ENCODE measurements around the gene ABCA12.

ABCA12 gene

DNA sequence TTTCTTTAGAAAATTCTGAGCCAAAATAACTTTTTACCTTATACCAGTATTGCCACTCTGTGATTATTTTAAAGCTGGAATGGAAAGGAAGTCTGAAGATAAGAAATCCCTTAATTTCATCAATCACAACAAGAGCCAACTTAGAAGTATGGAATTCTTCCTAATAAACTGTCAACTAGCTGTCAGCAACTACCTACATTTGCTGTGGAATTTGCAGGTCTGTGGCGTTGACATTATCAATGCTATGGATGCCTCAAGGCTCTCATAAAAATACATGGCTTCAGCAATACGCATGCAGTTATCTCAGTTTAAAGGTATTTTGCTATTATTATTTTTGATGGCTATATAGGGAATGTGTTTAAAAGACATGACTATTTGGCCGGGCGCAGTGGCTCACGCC, 108.5 kb downstream of the ABCA12 start:
- DNase-seq, result no peak

DNA sequence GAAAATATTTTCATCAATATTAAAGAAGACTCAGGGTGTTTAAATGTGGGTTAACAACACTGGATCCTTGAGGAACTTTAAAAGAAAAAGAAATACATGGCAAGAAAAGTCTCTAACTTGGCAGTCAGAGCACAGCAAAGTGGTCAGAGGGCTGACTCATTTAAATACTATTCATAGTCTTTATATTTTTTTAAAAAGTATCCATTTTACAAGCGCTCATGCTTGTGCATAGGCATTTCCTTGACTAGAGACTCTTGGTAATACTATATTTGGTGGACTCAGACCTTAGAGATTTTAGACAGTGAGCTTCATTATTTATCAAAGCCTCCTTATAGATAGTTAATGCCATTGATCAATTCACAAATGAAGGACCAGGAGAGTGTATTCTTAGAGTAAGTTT, 110.2 kb downstream of the ABCA12 start:
- no peak for DNase-seq

DNA sequence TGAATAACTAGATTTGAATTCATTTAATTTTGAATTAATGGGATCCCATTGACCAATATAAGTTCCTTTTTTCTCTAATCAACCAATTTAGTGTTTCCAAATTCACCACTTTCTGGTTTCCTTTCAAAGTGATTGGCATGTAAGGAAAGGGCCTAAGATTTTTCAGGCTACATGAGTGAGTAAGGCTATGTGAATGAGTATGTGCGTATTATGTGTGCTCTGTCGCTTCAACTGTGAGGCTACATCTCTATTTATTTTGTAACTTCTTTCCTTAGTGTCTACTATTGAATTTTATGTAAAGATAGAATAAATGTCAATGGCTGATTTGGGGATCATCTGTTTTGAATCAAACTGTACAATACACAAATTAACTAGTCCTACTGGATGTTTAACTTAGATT, 110.6 kb downstream of the ABCA12 start:
- no peak for DNase-seq

GRCh38 chr2:215022910-215023309, 115.5 kb downstream of the ABCA12 start:
- DNase-seq, result no peak

DNA sequence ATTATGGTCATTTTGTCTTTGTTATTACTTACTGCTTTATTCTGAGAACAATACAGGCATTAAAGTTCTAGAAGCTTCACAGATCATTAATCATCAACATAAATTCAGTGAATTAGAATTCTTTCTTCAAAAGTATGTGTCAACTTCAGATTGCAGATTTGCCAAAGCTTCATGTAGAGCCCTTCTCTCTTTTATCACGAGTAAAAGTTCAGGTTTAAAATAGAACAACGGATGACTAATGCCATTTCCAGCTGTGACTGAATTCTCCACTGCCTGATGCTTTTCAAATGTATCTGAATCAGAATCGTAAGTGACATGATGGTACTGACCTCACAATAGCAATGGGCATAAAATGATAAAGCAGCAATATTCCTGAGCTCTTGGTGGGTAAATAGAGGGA, 116.0 kb downstream of the ABCA12 start:
- DNase-seq, result no peak

GRCh38 chr2:215020283-215020682, 118.1 kb downstream of the ABCA12 start:
- no peak for DNase-seq

DNA sequence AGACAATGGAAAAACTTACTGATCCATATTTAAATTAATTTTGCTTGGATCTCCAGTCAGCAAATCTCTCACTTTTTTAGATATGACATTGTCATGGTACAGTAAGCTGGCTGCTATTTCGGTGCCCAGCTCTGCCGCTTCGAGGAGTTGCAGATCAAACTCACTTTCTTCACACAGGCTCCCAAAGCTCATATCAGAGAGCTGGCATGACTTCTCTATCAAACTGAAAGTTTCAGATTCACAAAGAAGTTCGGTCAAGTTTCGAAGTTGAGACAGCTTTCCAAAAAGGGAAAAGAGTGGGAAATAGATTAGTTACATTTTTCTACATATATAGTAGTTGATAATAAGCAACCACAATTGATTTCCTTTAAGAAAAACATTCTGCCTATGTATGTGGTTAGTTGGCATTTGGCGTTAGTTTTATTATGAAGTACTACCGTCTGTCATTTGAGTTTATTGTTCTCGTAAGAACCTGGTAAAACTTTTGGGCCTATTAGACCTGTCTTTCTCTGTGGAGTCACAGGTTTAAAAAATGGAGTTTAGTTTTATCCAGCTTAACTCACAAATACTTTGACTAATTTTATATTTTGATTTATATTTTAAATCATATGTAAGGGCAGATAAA, 118.8 kb downstream of the ABCA12 start:
- DNase-seq, result no peak

- DNase-seq, result no peak
Observed at GRCh38 chr2:215019085-215019484, 119.3 kb downstream of the ABCA12 start.

DNA sequence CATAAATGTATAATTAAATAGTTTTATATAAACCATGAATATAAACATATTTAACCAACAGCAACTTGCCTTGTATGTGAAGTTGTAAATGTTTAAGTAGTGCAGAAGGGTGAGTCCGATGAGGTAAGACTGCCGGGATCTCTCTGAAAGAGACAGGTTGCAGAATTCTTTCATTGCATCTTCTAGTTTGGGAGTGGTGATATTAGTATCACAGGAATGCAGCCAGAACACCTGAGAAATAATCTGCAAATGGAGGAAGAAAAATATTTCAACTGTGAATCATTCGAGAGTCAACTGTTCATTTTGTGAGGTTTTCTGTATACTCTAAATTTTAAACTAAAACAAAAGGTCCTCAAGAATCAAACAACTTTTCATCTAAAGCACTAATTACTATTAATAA, 123.0 kb downstream of the ABCA12 start:
- no peak for DNase-seq

- DNase-seq, result no peak
Observed at GRCh38 chr2:215010390-215010789, 128.0 kb downstream of the ABCA12 start.

- DNase-seq, result no peak
Observed at GRCh38 chr2:215003001-215003400, 135.4 kb downstream of the ABCA12 start.

DNA sequence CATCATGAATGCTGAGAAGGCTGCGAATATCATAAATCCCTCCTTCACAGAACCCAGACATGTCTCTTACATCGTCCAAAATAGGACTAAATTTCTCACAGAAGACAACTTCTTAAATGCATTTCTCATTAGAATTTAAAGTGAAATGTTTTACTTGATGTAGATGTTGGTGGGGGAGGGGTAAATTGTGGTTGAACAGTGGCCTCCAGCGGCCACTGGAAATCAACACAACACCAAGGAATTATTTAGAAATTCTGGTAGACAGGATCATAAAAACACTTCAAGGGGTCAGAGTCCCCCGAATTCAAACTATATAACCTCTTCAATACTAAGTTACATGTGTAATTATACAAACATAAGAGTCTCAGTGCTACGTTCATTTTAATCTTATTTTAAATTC, 135.9 kb downstream of the ABCA12 start:
- DNase-seq, result no peak

- no peak for DNase-seq
Observed at GRCh38 chr2:215000721-215001120, 137.7 kb downstream of the ABCA12 start.

GRCh38 chr2:214995926-214996670, 142.3 kb downstream of the ABCA12 start:
- DNase-seq, result no peak

- no peak for DNase-seq
Observed at GRCh38 chr2:214995409-214995808, 143.0 kb downstream of the ABCA12 start.

- no peak for DNase-seq
Observed at GRCh38 chr2:214992911-214993310, 145.5 kb downstream of the ABCA12 start.

- no peak for DNase-seq
Observed at GRCh38 chr2:214989187-214989586, 149.2 kb downstream of the ABCA12 start.

DNA sequence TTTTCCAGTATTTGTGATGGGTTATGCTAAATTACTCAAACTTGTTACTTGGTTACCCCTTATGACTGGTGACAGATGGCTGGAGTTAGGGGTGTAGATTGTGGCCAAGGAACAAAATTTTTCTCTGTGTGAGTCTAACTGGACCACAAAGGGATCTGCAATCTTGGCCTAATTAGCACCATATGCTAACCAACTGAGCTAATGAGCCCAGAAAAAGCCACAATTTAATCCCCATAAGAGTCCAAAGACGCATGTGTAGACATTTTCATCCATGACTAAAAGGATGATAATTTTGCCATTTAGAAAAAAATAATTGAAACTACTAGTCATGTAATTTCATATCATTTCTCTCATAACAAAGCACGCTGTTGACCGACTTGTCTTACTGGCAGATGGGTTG, 151.2 kb downstream of the ABCA12 start:
- DNase-seq, result no peak

- DNase-seq, result no peak
Observed at GRCh38 chr2:214985619-214986018, 152.8 kb downstream of the ABCA12 start.

GRCh38 chr2:214966420-214966819, 172.0 kb downstream of the ABCA12 start:
- DNase-seq, result no peak

- no peak for DNase-seq
Observed at GRCh38 chr2:214960677-214961076, 177.7 kb downstream of the ABCA12 start.

GRCh38 chr2:214946949-214947348, 191.5 kb downstream of the ABCA12 start:
- DNase-seq, result no peak

DNA sequence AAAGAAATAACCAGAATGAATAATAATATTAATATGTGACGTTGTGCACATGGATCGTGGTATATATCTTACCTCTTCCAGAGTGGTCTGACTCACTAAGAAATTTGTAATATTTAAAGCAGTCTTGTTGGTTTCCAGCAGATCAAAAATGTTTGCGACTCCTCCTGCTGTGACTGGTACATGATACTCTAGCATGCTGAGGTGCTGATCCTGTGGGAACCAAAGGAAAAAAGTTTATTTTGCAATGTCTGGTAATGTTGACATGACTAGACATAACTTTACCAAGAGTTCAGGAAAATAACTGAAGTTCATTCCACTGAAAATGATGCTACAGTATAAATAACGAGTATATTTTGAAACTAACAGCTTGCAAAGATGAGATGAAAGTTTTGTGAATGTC, 204.4 kb downstream of the ABCA12 start:
- DNase-seq, result no peak

DNA sequence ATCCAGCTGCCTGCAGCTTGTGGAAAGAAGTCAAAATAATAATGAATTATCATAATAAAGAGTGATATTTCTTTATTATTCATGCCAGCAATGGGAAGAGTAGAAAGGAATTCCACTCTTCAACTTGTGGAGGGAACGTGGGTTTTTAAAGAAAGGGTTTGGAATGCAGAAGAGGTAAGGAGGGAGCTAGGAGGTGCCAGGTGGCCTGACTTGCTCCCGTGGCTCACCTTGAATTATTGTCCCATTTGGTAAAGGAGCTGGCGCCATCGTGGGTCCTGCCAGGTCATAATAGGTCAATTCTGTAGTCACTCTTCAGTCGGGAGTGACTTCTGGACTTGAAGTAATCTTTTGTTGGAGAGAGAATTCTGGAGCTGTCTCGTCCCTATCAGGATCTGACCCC, 233.8 kb downstream of the ABCA12 start:
- no peak for DNase-seq

- no peak for DNase-seq
Observed at GRCh38 chr2:214904176-214904575, 234.2 kb downstream of the ABCA12 start.

Data from NCI-H774 (cell line).